ENCODE data around the gene CSF3R.

Gene CSF3R

DNA sequence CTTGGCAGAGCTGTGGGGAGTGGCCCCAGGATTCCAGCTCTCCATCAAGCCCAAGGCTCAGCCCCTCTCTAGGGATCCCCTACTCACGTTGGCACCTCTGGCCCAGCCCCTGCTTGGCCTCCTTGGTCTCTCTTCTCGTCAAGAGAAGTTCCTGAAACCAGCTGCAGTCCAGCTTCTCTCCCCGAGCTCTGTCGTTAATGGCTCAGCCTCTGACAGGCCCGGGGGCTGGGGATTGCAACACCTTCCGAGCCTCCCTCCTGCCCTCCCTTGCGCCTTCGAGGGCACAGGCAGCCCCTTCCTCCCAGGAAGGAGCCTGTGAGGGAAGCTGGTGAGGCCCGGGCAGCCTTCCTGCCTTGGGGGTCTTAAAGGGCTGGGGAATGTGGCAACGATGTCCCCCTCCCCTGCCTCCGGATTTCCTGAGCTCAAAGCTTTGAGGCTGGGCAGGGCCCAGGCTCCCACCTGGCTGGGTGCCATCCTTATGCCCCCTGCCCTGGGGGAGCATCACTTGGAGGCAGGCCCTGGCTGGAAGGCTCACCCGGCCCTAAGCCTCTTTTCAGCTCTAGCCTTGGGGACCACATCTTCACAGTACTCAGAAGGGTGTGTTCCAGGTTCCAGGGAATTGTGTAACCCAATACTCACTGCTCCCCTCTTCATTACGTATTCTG, at the start of gene CSF3R:
Gene CSF3R, minus strand, starts transcription at position 190 of the 665 bp plus-strand sequence. CDS start 3,417 bp downstream, outside the sequence.
- peaks cover 31% of the 10 kb centered on the region for H3K4me1 Mint-ChIP-seq
- no peak within 1 kb of the TSS for H3K4me3 Mint-ChIP-seq
- H3K27ac Mint-ChIP-seq: no peak within 1 kb of the TSS
- H3K9me3 Mint-ChIP-seq: no peaks in the 10 kb centered on the region
- ATAC-seq: no peak
- no peaks in the 10 kb centered on the region for H3K36me3 Mint-ChIP-seq
- H3K27me3 Mint-ChIP-seq: peaks cover 12% of the 10 kb centered on the region

DNA sequence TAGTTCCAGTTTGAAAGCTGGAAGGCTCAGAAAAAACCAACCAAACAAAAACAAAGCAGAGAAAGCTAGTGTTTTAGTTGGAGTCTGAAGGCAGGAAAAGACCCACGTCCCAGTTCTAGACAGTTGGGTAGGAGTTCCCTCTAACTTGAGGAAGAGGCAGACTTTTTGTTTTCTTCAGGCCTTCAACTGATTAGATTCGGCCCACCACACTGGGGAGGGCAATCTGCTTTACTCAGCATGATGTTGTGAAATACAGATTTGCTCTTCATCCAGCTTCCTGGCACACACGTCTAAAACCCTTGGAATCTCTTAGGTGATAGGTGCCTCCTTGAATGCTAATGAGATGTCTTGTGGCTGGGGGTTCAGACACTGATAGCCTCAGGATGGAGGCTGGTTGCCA, 49.1 kb upstream of the CSF3R start:
- no peak overlapping the region for H3K27ac Mint-ChIP-seq
- no peak for ATAC-seq
- H3K36me3 Mint-ChIP-seq: no peaks in the 10 kb centered on the region
- peaks cover 5% of the 10 kb centered on the region for H3K9me3 Mint-ChIP-seq
- H3K4me3 Mint-ChIP-seq: no peak overlapping the region
- H3K4me1 Mint-ChIP-seq: no peaks in the 10 kb centered on the region
- peaks cover 44% of the 10 kb centered on the region for H3K27me3 Mint-ChIP-seq

DNA sequence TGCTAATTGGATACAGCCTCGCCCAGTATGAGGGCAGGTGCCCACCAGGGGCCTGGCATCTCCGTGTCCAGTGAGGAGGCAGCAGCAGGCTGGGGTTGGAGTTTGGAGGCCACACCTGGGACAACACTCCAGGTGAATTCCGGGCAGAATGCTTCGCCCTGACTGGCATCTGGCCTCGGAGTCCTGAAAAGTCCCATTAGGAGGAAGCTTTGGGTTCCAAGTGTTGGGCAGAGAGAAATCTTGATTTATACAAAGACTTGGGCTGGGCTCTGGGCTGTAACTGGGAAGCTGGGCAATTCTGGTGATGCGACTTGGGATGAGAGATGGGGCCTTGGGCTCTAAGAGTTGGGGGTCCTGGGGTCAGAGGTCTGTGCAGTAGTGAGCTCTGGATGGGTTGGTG, 48.1 kb upstream of the CSF3R start:
- no peaks in the 10 kb centered on the region for H3K4me1 Mint-ChIP-seq
- no peak overlapping the region for H3K27ac Mint-ChIP-seq
- no peak for ATAC-seq
- no peak overlapping the region for H3K4me3 Mint-ChIP-seq
- peaks cover 5% of the 10 kb centered on the region for H3K9me3 Mint-ChIP-seq
- H3K36me3 Mint-ChIP-seq: no peaks in the 10 kb centered on the region
- peaks cover 35% of the 10 kb centered on the region for H3K27me3 Mint-ChIP-seq

DNA sequence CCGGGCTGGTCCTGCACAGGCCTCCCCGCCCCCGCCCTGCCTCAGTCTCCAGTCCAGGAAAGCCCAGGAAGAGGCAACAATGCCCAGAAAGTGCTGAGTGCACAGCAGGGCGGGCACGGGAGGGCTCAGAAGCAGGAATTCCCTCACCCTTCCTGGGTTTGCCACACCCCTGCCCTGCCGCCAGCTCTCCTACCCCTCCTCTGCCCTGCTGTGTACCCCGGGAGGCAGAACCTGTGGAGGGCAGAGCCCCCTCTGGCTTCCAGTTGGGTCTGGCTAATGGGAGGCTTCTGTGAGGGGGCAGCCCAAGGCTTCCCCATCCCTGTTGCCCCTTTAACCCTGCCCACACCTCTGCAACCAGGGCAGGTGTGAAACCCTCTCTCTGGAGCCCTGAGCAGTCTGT, 47.5 kb upstream of the CSF3R start:
- ATAC-seq: no peak
- H3K27ac Mint-ChIP-seq: no peak overlapping the region
- H3K27me3 Mint-ChIP-seq: peaks cover 33% of the 10 kb centered on the region
- no peaks in the 10 kb centered on the region for H3K4me1 Mint-ChIP-seq
- no peak overlapping the region for H3K4me3 Mint-ChIP-seq
- no peaks in the 10 kb centered on the region for H3K36me3 Mint-ChIP-seq
- peaks cover 5% of the 10 kb centered on the region for H3K9me3 Mint-ChIP-seq

DNA sequence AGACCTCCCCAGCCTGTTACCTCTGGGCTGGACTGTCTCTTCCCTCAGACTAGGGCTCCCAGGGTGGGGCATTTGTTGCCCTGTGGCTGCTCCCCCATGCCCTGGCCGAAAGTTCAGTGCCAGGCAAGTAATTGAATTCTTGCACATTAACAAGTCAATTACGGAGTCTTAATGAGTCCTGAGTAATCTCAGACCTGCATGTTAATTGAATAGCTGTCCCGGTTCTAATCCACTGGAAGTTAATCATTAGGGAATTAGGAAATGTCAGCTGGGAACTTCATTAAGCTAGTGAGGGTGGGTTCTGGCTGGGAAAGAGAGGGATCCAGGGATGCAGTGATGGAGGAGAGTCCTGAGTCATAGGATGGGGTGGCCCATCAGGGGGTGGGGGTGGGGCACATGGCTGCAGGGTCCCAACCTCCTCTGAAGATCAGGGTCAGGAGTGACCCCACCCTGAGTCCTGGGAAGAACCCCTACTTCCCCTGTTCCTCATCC, 47.1 kb upstream of the CSF3R start:
- Mint-ChIP-seq H3K9me3 (peaks cover 5% of the 10 kb centered on the region), H3K4me3 (no peak overlapping the region), H3K27ac (no peak overlapping the region), H3K27me3 (peaks cover 33% of the 10 kb centered on the region), H3K36me3 (no peaks in the 10 kb centered on the region), H3K4me1 (no peaks in the 10 kb centered on the region)
- no peak for ATAC-seq

DNA sequence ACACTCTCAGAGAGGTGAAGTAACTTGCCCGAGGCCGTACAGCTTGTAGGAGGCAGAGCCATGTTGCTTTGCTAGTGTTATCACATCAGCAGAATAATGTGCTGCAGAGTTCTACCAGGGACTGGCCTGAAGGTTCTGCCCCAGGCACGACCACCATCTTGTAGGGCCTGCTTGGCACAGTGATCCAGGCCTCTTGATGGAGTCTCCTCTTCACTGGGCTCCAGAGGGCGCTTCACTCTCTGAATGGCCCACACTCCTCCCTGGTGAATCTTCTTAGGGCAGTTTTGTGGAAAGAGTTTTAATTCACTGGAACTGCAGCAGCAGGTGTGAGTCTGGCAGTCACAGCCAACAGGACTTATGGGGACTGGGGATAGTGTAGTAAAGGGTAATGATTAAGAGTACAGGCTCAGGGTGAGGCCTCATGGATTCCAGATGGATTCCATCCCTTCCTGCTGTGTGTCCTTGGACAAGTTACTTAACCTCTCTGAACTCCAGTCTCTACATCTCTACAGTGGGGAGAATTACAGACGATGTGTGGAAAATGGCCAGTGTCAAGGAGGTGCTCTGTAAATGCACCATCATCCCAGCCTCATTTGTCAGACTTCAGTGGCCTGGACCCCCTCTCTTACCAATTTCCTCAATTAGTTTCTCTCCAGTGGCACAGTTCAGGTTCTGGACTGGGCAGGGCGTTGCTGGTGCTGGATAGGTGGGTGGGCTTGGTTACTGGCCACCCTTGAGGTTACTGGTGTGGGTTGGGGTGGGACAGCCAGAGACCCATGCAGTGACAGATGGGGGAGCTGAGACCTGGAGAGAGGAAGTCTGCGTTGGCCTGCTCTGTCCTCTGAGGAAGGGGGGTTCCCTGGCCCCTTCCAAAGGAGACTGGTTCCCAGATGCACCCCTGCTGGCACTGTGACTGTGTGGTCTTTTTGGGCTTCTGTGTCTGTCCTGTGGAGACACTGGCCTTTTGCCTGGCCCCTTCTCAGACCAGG, 45.9 kb upstream of the CSF3R start:
- H3K4me3 Mint-ChIP-seq: no peak overlapping the region
- peaks cover 33% of the 10 kb centered on the region for H3K27me3 Mint-ChIP-seq
- H3K36me3 Mint-ChIP-seq: no peaks in the 10 kb centered on the region
- peaks cover 5% of the 10 kb centered on the region for H3K9me3 Mint-ChIP-seq
- peaks cover 9% of the 10 kb centered on the region for H3K4me1 Mint-ChIP-seq
- H3K27ac Mint-ChIP-seq: no peak overlapping the region
- no peak for ATAC-seq

DNA sequence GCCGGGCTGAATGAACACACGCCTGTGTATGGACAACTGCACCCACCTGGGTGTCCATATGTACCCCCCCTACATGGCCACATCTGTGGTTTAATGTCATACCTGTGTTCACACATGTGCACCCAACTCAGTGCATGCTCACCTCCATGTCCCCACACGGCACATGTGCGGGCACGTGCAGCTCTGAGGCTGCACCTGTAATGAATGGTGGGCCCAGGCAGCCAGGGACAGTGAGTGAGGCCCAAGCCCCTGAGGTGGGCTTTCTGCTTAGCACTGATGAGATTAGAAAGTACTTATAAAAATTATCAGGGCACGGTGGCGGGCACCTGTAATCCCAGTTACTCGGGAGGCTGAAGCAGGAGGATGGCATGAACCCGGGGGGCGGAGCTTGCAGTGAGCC, 42.5 kb upstream of the CSF3R start:
- Mint-ChIP-seq H3K27me3 (peaks cover 9% of the 10 kb centered on the region), H3K27ac (no peak overlapping the region), H3K36me3 (no peaks in the 10 kb centered on the region), H3K4me1 (peaks cover 10% of the 10 kb centered on the region), H3K9me3 (no peaks in the 10 kb centered on the region), H3K4me3 (no peak overlapping the region)
- ATAC-seq: no peak

DNA sequence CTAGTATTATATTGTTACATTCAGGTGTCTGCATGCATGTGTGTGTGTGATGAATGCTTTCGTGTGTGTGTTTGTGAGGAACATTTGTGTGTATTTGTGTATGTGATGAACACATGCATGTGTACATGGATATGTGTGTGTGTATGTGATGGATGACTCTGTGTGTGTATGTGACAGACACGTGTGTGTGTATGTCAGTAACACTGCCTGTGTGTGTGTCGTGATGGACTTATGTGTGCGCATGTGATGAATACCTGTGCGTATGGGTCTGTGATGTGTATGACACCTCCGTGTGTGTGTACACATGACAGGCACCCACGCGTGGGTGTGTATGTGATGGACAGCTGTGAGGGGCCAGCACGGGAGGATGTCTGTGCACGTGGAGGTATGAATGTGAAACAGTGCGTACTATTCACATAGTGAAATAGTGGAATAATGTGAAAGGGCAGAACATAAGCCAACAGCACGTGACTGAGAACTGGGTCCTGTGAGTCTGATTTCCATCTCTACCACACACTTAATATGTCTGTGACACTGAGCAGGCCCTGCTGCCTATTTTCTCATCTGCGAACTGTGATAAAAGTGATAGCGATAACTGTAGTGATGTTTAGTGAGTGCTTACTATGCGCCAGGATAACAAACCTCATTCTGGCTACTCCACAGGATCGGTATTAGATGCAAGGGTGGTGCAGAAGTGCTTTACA, 41.8 kb upstream of the CSF3R start:
- Mint-ChIP-seq H3K4me3 (no peak overlapping the region), H3K36me3 (no peaks in the 10 kb centered on the region), H3K27ac (no peak overlapping the region), H3K27me3 (peaks cover 3% of the 10 kb centered on the region), H3K4me1 (peaks cover 10% of the 10 kb centered on the region), H3K9me3 (no peaks in the 10 kb centered on the region)
- ATAC-seq: no peak

DNA sequence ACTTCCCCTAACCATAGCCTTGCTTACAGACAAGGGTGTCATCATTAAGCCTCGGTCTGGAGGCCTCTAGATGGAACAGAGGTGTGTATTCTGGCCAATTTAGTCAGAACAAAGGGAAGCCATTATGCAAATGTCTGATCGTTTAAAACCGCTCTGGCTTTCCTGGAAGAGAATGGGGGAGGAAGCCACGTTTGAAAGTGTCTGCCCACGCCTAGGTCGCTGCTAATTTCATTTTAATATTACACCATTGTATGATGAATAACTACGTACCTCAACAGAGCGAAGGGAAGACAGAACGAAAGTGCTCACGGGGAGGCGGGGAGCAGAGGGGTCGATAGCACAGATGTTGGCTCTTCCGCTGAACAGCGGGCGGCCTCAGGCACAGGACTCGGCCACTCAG, 41.1 kb upstream of the CSF3R start:
- peak; percentile 56 for ATAC-seq
- no peaks in the 10 kb centered on the region for H3K27me3 Mint-ChIP-seq
- H3K36me3 Mint-ChIP-seq: no peaks in the 10 kb centered on the region
- H3K4me3 Mint-ChIP-seq: no peak overlapping the region
- H3K4me1 Mint-ChIP-seq: peaks cover 10% of the 10 kb centered on the region
- H3K9me3 Mint-ChIP-seq: no peaks in the 10 kb centered on the region
- H3K27ac Mint-ChIP-seq: no peak overlapping the region

DNA sequence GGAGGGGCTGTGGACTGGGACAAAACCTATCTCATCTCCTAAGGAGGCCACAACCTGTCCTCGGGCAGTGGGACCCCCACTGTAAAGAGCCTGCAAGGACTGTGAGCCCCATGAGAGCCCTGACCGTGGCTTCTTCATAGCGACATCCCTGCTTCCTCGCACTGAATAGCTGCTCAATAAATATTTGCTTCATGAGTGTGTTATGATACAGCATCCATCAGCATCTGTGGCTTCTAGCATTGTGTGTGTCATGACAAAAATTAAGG, 40.5 kb upstream of the CSF3R start:
- peaks cover 10% of the 10 kb centered on the region for H3K4me1 Mint-ChIP-seq
- H3K27ac Mint-ChIP-seq: no peak overlapping the region
- no peak overlapping the region for H3K4me3 Mint-ChIP-seq
- H3K36me3 Mint-ChIP-seq: no peaks in the 10 kb centered on the region
- ATAC-seq: no peak
- no peaks in the 10 kb centered on the region for H3K27me3 Mint-ChIP-seq
- H3K9me3 Mint-ChIP-seq: no peaks in the 10 kb centered on the region

DNA sequence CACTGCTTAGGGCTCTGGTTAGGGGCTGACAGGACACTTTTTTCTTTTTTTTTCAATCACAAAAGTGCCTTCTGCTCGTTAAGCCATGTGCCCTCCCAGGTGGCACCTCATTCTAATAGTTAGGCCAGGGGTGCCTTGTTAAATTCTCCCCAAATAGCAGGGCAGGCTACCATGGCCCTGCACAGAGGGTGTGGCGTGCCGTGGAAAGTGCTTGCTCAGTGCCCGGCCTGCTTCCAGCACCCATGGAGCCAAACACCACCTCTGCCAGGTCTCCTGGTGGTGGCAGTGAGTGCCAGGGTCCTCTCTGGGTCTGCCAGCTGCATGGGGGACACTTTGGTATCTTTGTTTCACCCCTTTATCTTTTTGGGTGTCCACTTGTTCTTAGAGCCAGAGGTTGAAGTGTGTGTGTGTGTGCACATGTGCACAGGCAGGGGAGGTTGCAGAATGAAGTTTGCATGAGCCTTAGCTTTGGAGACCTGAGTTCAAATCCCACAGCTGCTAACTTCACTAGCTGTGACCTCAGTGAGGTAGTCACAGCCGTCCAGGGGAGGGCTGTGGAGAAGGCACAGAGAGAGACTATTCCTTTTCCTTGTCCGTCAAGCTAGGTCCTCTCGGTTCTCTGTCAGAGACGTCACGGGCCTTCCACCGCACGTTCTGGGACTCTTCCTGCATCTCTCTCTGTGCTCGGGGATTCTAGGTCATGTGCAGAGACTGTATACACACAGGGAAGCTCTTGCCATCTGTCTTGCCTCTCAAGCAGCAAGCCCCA, 39.9 kb upstream of the CSF3R start:
- no peaks in the 10 kb centered on the region for H3K27me3 Mint-ChIP-seq

DNA sequence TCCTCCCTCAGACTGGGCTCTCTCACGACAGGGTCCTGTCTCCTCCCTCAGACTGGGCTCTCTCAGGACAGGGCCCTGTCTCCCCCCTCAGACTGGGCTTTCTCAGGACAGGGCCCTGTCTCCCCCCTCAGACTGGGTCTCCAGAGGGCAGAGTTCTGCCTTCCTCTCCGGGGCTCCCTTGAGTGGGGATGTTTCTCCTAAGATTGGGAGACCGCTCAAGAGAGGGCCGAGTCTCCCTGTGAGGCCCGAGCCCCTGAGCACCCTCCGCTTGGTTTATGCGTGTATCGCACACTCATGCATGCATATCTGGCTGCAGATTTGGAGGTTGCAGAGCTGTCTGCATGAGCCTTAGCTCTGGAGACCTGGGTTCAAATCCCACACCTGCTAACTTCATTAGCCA, 39.3 kb upstream of the CSF3R start:
- Mint-ChIP-seq H3K27me3 (no peaks in the 10 kb centered on the region), H3K27ac (no peak overlapping the region), H3K36me3 (no peaks in the 10 kb centered on the region), H3K4me3 (no peak overlapping the region), H3K4me1 (peaks cover 10% of the 10 kb centered on the region), H3K9me3 (no peaks in the 10 kb centered on the region)
- no peak for ATAC-seq

More for the DNA sequence above, 39.9 kb upstream of the CSF3R start:
- Mint-ChIP-seq H3K36me3 (no peaks in the 10 kb centered on the region), H3K27ac (no peak overlapping the region), H3K4me3 (no peak overlapping the region), H3K4me1 (peaks cover 10% of the 10 kb centered on the region), H3K9me3 (no peaks in the 10 kb centered on the region)
- ATAC-seq: no peak

DNA sequence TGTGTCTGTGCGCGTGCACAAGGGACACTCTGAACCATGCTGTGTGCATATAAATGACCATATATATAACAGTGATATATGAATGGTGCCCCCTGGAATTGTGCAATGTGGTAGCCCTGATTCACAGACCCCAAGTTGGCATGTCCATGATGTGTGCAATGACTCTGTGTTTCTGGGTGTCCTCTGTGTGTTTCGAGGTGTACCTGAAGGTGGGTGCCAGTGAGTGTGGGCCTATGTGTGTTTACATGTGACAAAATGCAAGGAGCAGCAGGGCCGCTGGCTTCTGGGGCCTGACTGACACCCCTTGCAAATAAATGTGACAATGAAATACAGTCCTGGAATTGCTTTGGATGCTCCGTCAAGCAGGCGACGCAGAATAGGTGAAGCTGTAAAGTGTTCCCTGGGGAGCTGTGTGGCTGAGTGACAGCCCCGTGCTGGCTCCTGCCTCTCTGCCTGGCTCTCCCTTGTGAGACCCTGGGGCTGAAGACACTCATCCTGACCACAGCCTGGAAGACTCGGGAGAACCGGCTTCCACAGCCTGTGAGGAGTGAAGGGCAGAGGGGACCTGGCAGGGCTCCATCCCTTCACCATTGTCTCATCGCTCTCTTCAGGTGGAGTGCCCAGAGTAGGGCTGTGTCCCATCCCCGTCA, 38.2 kb upstream of the CSF3R start:
- H3K9me3 Mint-ChIP-seq: no peaks in the 10 kb centered on the region
- H3K4me3 Mint-ChIP-seq: no peak overlapping the region
- H3K27me3 Mint-ChIP-seq: no peaks in the 10 kb centered on the region
- ATAC-seq: no peak
- no peaks in the 10 kb centered on the region for H3K36me3 Mint-ChIP-seq
- peaks cover 10% of the 10 kb centered on the region for H3K4me1 Mint-ChIP-seq
- H3K27ac Mint-ChIP-seq: no peak overlapping the region

DNA sequence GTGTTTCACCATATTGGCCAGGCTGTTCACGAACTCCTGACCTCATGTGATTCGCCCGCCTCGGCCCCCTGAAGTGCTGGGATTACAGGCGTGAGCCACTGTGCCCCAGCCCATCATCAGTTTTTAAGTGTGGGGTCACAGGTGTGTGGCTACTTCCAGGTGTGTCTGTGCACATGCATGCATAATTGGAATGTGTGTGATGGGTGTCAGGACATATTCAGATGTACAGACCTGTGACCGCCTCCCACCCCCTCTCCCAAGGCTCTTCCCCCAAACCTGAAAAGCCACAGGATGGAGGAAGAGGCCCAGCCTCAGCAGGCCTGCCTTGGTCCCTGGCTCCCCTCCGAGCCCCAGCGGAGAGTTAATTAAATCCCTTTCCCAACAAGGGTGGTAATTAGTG, 37.3 kb upstream of the CSF3R start:
- H3K27me3 Mint-ChIP-seq: peaks cover under 1% of the 10 kb centered on the region
- no peak overlapping the region for H3K4me3 Mint-ChIP-seq
- no peak for ATAC-seq
- H3K4me1 Mint-ChIP-seq: peaks cover 10% of the 10 kb centered on the region
- H3K36me3 Mint-ChIP-seq: no peaks in the 10 kb centered on the region
- H3K27ac Mint-ChIP-seq: no peak overlapping the region
- no peaks in the 10 kb centered on the region for H3K9me3 Mint-ChIP-seq
